Astrocyte (in vitro differentiated cells and primary cell): ENCODE measurements around the gene CNN3. TPM values are rescaled to one million over a fixed set of nuclear protein-coding genes. Genes with fewer than 3 reads are reported as not detected.
A peak's percentile ranks its signal among the peaks of the same experiment; 100 is the strongest.
"Not testable (repeated sequence)": the region's sequence is repeated elsewhere in the genome, so short reads cannot be mapped to it uniquely, and the experiment has no call there.

Experiments
- DNase-seq: peaks from one replicate; pipeline ENCODE4 v3.0.0-alpha.2; 2010; ENCODE audit warnings: low read depth
- FAIRE-seq: peaks from 2 replicates; lab custom pipeline; 2011; peaks lifted over from hg19 to GRCh38; lab: Jason Lieb, UNC
- H2AFZ ChIP-seq: 2 replicates; pipeline ENCODE4 v1.6.0; 2012; ENCODE audit warnings: low read depth, low read length, inconsistent platforms
- H3K27ac ChIP-seq: 2 replicates; pipeline ENCODE4 v1.5.1; 2011; ENCODE audit warnings: low read depth, low read length, inconsistent platforms
- H3K27me3 ChIP-seq: 2 replicates; pipeline ENCODE4 v1.6.0; 2011; ENCODE audit warnings: low read length, inconsistent platforms; ENCODE audit not compliant: insufficient read depth
- H3K36me3 ChIP-seq: 2 replicates; pipeline ENCODE4 v1.5.1; 2011; ENCODE audit warnings: low read length, inconsistent platforms; ENCODE audit not compliant: insufficient read depth
- H3K4me1 ChIP-seq: 2 replicates; pipeline ENCODE4 v1.5.1; 2011; ENCODE audit warnings: low read length, inconsistent platforms; ENCODE audit not compliant: insufficient read depth
- H3K4me2 ChIP-seq: 2 replicates; pipeline ENCODE4 v1.6.0; 2012; ENCODE audit warnings: low read length, inconsistent platforms
- H3K4me3 ChIP-seq: 2 replicates; pipeline ENCODE4 v1.5.1; 2011; ENCODE audit warnings: low read depth, mild to moderate bottlenecking, low read length, inconsistent platforms; ENCODE audit not compliant: insufficient read depth
- H3K79me2 ChIP-seq: 2 replicates; pipeline ENCODE4 v1.6.0; 2012; ENCODE audit warnings: mild to moderate bottlenecking, low read length, inconsistent platforms; ENCODE audit not compliant: insufficient read depth
- H3K9ac ChIP-seq: 2 replicates; pipeline ENCODE4 v1.6.0; 2012; ENCODE audit warnings: mild to moderate bottlenecking, low read length, inconsistent platforms
- H3K9me3 ChIP-seq: 2 replicates; pipeline ENCODE4 v1.5.1; 2012; ENCODE audit warnings: low read depth, mild to moderate bottlenecking, low read length, inconsistent platforms; ENCODE audit not compliant: insufficient read depth
- H4K20me1 ChIP-seq: 2 replicates; pipeline ENCODE4 v1.6.0; 2012; ENCODE audit warnings: low read length, inconsistent platforms; ENCODE audit not compliant: insufficient read depth
- H3K27ac Mint-ChIP-seq: one replicate; pipeline ENCODE4 v1.8.0; 2021; ENCODE audit warnings: mild to moderate bottlenecking, mixed read lengths; ENCODE audit not compliant: unreplicated experiment
- H3K27me3 Mint-ChIP-seq: one replicate; pipeline ENCODE4 v1.8.0; 2021; ENCODE audit warnings: low read depth, mixed read lengths; ENCODE audit not compliant: unreplicated experiment
- H3K36me3 Mint-ChIP-seq: one replicate; pipeline ENCODE4 v1.8.0; 2021; ENCODE audit warnings: low read depth, mixed read lengths; ENCODE audit not compliant: unreplicated experiment
- H3K4me1 Mint-ChIP-seq: one replicate; pipeline ENCODE4 v1.8.0; 2021; ENCODE audit warnings: low read depth, mixed read lengths; ENCODE audit not compliant: unreplicated experiment
- H3K4me3 Mint-ChIP-seq: one replicate; pipeline ENCODE4 v1.8.0; 2021; ENCODE audit warnings: mild to moderate bottlenecking, moderate library complexity, mixed read lengths; ENCODE audit not compliant: unreplicated experiment
- H3K9me3 Mint-ChIP-seq: one replicate; pipeline ENCODE4 v1.8.0; 2021; ENCODE audit warnings: mild to moderate bottlenecking, mixed read lengths; ENCODE audit not compliant: unreplicated experiment
- CTCF ChIP-seq: IDR thresholded peaks from 2 replicates; pipeline ENCODE4 v1.5.1; 2011; ENCODE audit warnings: low read depth, mild to moderate bottlenecking, inconsistent platforms, low read length, moderate library complexity; ENCODE audit not compliant: insufficient read depth
- EZH2 ChIP-seq: IDR thresholded peaks from 2 replicates; pipeline ENCODE4 v1.6.1; 2012; ENCODE audit warnings: mild to moderate bottlenecking, low read length, inconsistent platforms; ENCODE audit not compliant: insufficient read depth
- total RNA-seq: library from RNA; stranded (reverse); gene quantifications from 2 replicates; pipeline ENCODE4 v1.2.1, GENCODE V29; 2021

Gene CNN3
- total RNA-seq, 1 donor from 2014 or later, result 515 TPM

- Histone ChIP-seq H3K4me3 (no peak overlapping the region), H3K9me3 (no peaks in the 10 kb centered on the region), H3K27ac (no peak overlapping the region), H4K20me1 (no peaks in the 10 kb centered on the region), H3K36me3 (peaks cover 2% of the 10 kb centered on the region), H3K79me2 (no peaks in the 10 kb centered on the region), H3K27me3 (no peaks in the 10 kb centered on the region), H2AFZ (no peak overlapping the region), H3K4me2 (no peak overlapping the region), H3K4me1 (peaks cover 6% of the 10 kb centered on the region), H3K9ac (no peak overlapping the region)
- H3K27me3 Mint-ChIP-seq, result no peaks in the 10 kb centered on the region
- no peak overlapping the region for H3K4me3 Mint-ChIP-seq
- H3K9me3 Mint-ChIP-seq, result no peaks in the 10 kb centered on the region
- TF ChIP-seq CTCF, result no peak
- TF ChIP-seq EZH2, result no peak
- no peak for FAIRE-seq
- H3K27ac Mint-ChIP-seq, result no peak overlapping the region
- DNase-seq, result peak; percentile 83
- no peaks in the 10 kb centered on the region for H3K36me3 Mint-ChIP-seq
- H3K4me1 Mint-ChIP-seq, result peaks cover 21% of the 10 kb centered on the region
Observed at GRCh38 chr1:94942171-94943128, 15.5 kb upstream of the CNN3 start.

- not testable (repeated sequence) for H3K27ac Mint-ChIP-seq, H3K79me2 ChIP-seq, FAIRE-seq, H3K36me3 ChIP-seq, H3K4me3 ChIP-seq, H3K9me3 Mint-ChIP-seq, H3K27me3 ChIP-seq, H3K9ac ChIP-seq, H3K4me2 ChIP-seq, H4K20me1 ChIP-seq, H3K36me3 Mint-ChIP-seq, H3K27me3 Mint-ChIP-seq, H3K27ac ChIP-seq, H3K9me3 ChIP-seq, DNase-seq, H3K4me3 Mint-ChIP-seq, H2AFZ ChIP-seq
- H3K4me1 Mint-ChIP-seq, result peaks cover 22% of the 10 kb centered on the region
- H3K4me1 ChIP-seq, result peaks cover 15% of the 10 kb centered on the region
Observed at GRCh38 chr1:94941480-94941879, 14.6 kb upstream of the CNN3 start.

- Histone ChIP-seq H2AFZ (no peak overlapping the region), H3K4me1 (peaks cover 20% of the 10 kb centered on the region), H3K9me3 (no peaks in the 10 kb centered on the region), H3K4me3 (no peak overlapping the region), H3K36me3 (peaks cover 2% of the 10 kb centered on the region), H3K9ac (no peak overlapping the region), H4K20me1 (no peaks in the 10 kb centered on the region), H3K79me2 (no peaks in the 10 kb centered on the region), H3K27ac (no peak overlapping the region), H3K4me2 (no peak overlapping the region), H3K27me3 (no peaks in the 10 kb centered on the region)
- Mint-ChIP-seq H3K27me3 (no peaks in the 10 kb centered on the region), H3K9me3 (no peaks in the 10 kb centered on the region), H3K27ac (no peak overlapping the region), H3K4me3 (no peak overlapping the region), H3K4me1 (peaks cover 28% of the 10 kb centered on the region), H3K36me3 (no peaks in the 10 kb centered on the region)
- no peak for FAIRE-seq
- TF ChIP-seq CTCF (no peak), EZH2 (no peak)
- DNase-seq, result no peak
Observed at GRCh38 chr1:94940738-94941137, 13.8 kb upstream of the CNN3 start.
